22Rv1 (cell line): ENCODE measurements around the gene CHRDL2.

Source experiments
- CTCF ChIP-seq: fragments of 450-650 bp; IDR thresholded peaks from 2 replicates; pipeline ENCODE4 v1.5.1; 2017; ENCODE audit warnings: mild to moderate bottlenecking
- ZFX ChIP-seq: fragments of 450-650 bp; IDR thresholded peaks from 2 replicates; pipeline ENCODE4 v1.6.1; 2017; ENCODE audit warnings: antibody characterized with exemption, borderline replicate concordance

GRCh38 chr11:74680035-74680671 is 51.1 kb downstream of the CHRDL2 start:
- TF ChIP-seq CTCF (no peak), ZFX (no peak)
